Measurements from ENCODE around the gene RXRB.

RXRB gene

GRCh38 chr6:33211666-33212422, 11.4 kb upstream of the RXRB start:
- DNase-seq, result no peak

GRCh38 chr6:33211136-33211535, 10.7 kb upstream of the RXRB start:
- DNase-seq, result no peak

GRCh38 chr6:33209856-33210255, 9.4 kb upstream of the RXRB start:
- DNase-seq, result no peak

GRCh38 chr6:33208091-33208967, 7.9 kb upstream of the RXRB start, which contains the start of gene RING1:
Gene RING1, plus strand, starts transcription at chr6:33208500. Its CDS starts 323 bp downstream, at chr6:33208823.
- DNase-seq, result peak; percentile 75

DNA sequence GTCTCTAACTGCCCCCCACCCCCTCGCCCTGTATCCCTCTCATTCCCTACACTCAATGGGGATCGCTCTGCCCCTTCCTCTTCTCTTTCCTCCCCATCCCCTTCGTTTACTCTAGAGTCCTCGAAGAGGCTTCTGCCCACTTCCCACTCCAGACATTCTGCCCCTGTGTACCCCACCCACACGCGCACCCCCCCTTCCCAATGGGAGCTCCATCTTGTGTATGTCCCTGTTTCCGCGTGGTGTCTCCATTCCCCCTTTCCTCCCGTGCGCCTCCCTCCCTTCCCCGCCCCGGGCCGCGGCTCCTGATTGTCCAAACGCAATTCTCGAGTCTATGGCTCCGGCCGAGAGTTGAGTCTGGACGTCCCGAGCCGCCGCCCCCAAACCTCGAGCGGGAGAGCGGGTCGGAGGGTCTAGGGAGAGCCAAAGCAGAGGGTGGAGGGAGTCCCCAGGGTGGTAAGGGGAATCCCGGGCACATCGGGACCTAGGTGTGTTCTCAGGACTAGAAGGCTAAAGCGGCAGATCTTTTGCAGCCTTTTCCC, 7.2 kb upstream of the RXRB start:
- DNase-seq, result no peak

DNA sequence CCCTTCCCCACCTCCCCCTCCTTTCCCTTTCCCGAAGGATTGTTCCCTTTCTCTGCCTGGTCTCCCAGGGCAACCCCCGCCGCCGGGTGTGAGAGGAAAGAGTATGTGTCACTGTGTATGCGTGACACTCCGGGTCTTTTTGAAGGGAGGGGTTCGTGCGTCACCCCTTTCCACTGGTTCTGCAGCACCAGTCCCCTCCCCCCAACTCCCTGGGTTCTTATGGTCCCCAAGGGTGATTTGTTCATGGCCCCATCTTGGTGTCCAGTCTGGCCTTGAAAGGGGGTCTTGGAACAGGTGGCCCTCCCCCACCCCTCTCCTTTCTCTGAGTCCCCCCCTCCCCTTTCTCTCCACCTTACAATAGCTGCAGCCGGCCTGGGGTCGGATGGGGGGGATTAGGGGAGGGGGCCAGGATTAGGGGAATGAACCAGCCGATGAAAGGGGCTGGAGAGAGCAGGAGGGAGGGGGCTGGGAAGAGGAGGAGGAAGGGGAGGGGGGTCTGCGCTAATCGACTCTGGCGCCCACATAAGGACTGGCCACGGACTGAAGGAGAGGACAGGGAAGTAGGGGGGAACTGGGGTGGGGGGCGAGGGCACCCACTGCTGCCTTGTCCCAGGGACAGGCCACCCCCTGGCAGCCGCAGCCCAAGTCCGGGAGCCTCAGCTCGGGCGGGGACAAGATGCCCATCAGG, 6.5 kb upstream of the RXRB start:
- no peak for DNase-seq

DNA sequence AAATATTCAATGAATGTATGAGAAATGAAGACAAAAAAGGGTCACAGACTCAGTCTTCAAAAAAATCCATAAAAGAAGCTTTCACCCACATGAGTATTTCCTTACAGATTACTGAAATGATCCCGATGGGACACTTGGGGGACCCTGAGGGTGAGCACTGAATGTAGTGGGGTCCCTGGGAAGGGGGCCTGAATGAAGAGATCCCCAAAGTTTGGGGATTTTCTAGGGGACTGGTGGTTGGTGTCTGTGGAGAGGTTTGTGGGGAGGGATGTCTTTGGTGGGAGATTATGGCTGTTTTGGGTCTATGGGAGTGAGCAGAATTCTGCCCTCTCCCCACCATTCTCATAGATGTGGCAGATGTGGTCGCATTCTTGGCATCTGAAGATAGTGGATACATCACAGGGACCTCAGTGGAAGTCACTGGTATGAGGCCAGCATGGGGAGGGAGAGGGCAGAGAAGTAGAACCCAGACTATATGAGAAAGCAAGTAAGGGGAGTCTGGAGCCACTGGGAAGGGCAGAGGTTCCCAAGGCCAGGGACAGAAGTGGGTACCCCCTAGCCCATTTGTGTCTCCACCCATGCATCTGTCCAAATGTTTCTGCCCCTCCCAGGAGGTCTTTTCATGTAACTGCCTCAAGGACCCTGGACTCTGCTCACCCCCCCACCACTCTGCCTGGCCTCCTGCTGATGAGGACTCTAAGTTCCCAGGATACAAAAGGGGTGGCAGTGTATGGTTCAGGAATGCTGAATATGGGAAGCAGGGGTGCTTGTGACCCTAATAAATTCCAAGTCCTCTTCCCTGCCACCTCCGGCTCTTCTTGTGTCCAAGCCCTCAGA, 5.8 kb upstream of the RXRB start:
- DNase-seq, result no peak

DNA sequence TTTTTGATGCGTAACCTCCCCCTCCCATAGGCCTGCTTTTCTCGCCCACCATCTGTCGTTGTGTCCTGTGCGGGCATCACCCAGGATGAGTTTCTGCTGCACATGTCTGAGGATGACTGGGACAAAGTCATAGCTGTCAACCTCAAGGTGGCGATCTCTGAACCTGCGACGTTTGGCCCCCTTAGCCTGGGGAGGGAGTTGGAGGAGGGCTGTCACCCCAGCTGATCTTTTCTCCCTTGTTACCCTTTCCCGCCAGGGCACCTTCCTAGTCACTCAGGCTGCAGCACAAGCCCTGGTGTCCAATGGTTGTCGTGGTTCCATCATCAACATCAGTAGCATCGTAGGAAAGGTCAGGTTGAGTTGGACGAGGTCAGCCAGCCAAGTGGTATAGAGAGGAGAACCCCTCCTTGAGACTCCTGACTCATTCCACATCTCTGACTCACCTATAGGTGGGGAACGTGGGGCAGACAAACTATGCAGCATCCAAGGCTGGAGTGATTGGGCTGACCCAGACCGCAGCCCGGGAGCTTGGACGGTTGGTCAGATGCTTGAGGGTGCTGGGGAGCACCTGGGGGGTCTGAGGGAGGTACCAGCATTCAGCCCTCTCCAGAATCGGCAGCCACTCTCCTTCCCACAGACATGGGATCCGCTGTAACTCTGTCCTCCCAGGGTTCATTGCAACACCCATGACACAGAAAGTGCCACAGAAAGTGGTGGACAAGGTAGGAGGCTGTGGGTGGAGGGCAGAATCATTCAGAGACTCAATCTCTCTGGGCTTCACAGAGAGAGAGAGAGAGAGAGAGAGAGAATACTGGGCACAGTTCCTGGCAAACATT, 4.9 kb upstream of the RXRB start:
- no peak for DNase-seq

GRCh38 chr6:33204415-33205190, 4.1 kb upstream of the RXRB start, which contains the start of gene HSD17B8:
Gene HSD17B8, plus strand, starts transcription at chr6:33204655. Its CDS starts 14 bp downstream, at chr6:33204669.
- DNase-seq, result peak; percentile 94

GRCh38 chr6:33204165-33204414, 3.6 kb upstream of the RXRB start:
- DNase-seq, result no peak

DNA sequence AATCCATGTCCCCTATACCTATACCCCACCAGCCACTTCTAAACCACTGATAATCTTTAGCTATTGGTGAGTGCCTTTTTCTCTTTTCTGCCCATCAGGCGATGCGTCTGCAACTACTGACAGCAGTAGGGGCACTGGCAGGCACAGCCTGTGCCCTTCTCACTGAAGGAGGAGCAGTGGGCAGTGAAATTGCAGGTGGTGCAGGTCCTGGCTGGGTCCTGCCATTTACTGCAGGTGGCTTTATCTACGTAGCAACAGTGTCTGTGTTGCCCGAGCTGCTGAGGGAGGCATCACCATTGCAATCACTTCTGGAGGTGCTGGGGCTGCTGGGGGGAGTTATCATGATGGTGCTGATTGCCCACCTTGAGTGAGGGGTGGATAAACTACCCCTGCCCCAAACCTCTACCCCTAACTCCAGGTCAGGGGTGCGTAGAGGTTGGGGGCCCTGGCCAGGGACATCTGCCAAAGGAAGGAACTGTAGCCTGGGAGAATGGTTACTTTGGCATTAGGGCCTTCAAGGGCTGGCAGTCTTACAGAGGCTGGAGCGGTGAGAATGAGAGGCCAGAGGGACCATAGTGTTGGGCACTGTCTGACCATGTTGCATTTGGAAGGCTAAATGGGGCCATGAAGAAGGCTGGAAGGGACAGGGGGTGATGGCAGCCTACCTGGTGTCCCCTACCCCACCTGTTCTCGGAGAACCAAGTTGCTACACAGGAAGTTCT, 3.1 kb upstream of the RXRB start:
- no peak for DNase-seq

- DNase-seq, result no peak
These were observed 2.3 kb upstream of the RXRB start for GRCh38 chr6:33202799-33203198.

- DNase-seq, result no peak
These were observed 1.5 kb upstream of the RXRB start for GRCh38 chr6:33201935-33202334.

GRCh38 chr6:33201147-33201545, 681 bp upstream of the RXRB start:
- no peak for DNase-seq

- peak; percentile 81 for DNase-seq
These were observed 712 bp downstream of the RXRB start for GRCh38 chr6:33199687-33200218.

DNA sequence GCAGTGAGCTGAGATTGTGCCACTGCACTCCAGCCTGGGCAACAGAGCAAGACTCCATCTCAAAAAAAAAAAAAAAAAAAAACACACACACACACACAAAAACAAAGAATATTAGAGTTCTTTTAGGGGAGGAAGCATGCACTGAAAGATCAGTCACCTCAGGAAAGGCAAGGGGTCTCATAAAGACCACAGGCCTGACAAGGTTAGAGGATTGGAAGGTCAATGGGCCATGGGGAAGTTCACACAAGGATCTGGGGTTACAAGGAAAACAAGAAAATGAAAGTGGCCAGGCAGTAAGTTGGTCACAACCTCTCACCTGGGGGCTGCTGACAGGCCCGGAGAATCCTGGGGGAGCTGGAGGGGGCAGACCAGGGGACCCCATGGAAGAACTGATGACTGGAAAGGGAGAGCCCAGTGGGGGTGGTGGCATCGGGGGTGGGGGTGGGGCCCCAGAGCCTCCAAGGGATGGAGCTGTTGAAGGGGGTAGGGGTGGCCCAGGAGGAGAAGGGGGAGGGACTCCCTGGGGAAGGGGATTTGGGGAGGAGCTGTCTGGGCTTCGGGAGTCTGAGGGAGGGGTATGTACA, 1.5 kb downstream of the RXRB start:
- no peak for DNase-seq

GRCh38 chr6:33198159-33198852, 2.2 kb downstream of the RXRB start:
- no peak for DNase-seq

- DNase-seq, result peak; percentile 39
These were observed 2.9 kb downstream of the RXRB start for GRCh38 chr6:33197431-33198048.

Data from NCI-H345 (cell line).